ENCODE data around the gene ABI2.
A peak's percentile ranks its signal among the peaks of the same experiment; 100 is the strongest.
"Not testable (repeated sequence)": the region's sequence is repeated elsewhere in the genome, so short reads cannot be mapped to it uniquely, and the experiment has no call there.

Gene ABI2

DNA sequence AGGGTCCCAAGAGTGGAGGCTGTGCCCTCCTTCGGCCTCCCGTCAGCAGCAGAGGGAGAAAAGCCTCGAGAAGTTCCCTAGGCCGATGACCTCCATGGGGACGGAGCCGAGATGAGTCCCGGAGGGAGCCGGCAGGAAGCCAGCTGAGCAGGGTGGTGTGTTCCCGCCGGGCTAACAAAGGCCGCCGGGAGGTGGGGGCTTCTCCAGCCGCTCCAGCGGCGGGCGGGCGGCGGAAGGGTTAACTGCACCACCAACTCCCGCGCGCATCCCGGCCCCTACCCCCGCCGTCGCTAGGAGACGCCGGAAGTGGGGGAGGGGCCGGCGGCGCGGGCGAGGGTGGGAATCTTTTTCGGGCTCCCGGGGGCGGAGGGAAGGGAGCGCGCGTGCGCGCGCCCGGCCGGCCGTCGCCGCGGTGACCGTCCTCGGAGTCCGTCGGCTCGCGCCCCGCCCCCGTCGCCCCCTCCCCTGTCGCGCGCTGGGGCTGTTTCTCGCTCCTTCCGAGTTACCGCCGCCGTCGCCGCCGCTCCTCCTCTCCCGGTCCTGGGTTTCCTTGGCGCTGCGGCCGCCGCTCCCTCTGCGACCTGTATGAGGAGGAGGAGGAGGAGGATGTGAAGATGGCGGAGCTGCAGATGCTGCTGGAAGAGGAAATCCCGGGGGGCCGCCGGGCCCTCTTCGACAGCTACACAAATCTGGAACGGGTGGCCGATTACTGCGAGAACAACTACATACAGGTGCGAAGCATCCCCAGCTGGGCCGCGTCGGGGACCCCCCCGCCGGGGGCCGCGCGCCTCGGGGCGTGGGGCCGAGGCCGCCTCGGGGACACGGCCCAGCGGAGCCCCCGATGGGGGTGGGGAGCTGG, at the start of gene ABI2:
TSS of gene ABI2 (plus strand) at position 494 of the 859 bp plus-strand sequence. CDS start at position 615, 121 bp downstream.
- DNase-seq = peak; percentile 66

DNA sequence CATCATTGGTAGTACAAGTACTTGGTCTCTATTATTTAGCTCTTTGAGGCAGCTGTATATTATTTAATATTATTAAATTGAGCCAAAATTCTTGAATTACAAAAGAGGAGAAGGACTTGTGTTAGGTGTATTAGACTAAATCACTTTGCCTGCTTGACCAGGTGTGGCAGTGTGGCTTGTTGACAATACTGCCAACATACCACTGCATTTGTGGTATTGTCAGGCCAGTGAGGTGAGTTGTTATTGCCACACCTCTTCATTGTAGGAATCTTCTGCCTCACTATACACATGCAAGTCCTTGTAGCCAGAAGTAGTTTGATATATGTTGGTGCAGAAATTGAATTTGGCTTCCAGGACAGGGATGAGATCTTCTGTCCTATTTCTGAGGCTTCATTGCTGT, 48.9 kb upstream of the ABI2 start:
- no peak for DNase-seq

DNA sequence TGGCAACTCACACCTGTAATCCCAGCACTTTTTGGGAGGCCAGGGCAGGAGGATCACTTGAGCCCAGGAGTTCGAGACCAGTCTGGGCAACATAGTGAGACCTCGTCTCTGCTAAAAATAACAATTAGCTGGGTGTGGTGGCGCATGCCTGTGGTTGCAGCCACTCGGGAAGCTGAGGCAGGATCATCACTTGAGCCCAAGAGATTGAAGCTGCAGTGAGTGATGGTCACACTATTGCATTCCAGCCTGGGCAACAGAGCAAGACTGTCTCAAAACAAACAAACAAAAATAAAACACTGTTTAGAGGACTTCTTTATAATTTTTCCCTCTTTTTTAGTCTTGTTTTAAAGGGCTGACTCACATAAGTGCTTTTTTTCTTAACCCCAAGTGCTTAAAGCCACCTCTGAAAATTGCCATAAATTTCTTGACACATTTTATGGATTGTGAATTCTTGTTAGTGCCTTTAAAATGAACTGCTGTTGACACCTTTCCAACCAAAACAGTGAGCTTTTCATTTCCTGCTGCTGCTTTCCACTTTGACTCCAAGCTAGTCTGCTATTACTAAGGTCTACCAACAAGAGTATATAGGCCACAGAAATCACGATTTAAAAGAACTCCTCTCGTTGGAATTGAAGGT, 47.6 kb upstream of the ABI2 start:
- no peak for DNase-seq

GRCh38 chr2:203282101-203282500, 46.1 kb upstream of the ABI2 start:
- DNase-seq = no peak

DNA sequence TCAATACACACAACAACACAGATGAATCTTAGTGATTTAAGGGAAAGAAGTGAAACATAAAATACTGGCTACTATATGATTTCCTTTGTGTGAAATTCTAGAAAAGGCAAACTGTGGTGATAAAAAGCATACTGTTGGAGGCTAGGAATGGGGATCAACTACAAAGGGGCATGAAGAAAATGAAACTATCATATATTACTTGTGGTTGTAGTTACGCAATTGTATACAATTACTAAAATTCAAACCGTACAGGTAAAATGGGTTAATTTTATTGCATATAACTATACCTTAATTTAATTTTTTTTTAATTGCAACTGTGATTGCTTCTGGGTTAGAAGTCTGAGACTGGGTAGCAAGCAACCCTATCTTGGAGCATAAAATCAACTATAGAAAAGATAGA, 41.7 kb upstream of the ABI2 start:
- no peak for DNase-seq

GRCh38 chr2:203301667-203302066, 26.5 kb upstream of the ABI2 start:
- DNase-seq = no peak

- not testable (repeated sequence) for DNase-seq
These were observed 25.6 kb upstream of the ABI2 start for GRCh38 chr2:203302586-203302985.

GRCh38 chr2:203310688-203311436, 17.3 kb upstream of the ABI2 start:
- no peak for DNase-seq

DNA sequence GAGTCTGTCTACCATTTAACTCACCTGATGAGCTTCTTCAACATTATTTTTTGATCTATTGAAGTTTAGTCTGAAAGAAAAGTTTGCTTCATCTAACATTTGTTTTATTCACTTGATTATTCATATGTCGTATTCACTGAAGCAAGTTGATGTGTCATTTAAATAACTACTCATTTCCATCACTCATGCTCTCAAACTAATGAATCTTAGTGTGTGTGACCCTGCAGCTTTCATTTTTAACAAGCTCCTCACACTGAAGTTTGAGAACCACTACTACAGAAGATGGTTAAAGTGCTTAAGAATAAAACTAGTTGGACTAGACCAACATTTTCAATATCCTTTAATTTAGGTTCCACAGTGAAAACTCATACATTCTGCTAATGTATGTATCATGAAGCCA, 1.8 kb upstream of the ABI2 start:
- DNase-seq = no peak

GRCh38 chr2:203327582-203327900, 653 bp upstream of the ABI2 start:
- DNase-seq = no peak

DNA sequence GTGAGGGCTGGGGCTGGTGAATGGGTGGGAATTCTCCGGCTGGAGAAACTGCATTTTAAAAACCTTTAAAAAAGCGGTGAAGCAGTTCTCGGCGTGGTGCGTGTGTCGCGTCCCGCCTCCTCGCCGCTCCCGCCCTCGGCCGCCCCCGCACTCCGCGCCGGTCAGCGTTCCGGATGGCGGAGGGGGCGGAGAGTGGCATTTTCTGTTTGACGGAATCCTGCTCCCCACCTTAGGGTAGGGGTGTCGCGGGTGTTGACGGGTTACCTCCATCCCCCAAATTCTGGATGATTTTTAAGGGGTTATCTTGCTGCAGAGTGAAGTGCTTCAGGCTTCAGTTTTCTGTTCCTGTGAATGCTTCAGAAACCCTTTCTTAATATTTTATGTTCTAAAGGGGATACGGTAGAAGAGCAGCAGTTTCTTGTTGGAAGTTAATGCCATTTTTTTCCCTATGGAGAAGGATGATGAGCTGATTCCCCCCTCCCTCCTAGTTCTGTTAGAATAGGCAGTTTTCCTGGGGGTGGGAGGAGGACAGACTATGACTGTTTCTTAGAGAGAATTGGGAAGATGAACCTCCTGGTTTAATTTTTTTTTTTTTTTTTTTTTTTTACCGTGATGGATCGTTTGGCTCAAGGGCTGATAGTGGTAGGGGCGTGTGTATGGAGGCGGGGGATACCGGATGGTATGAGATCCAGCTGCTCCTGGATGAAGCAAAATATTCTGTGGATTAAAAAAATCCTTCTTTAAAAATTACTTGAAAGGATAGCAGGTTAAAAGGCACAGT, 756 bp downstream of the ABI2 start:
- no peak for DNase-seq

DNA sequence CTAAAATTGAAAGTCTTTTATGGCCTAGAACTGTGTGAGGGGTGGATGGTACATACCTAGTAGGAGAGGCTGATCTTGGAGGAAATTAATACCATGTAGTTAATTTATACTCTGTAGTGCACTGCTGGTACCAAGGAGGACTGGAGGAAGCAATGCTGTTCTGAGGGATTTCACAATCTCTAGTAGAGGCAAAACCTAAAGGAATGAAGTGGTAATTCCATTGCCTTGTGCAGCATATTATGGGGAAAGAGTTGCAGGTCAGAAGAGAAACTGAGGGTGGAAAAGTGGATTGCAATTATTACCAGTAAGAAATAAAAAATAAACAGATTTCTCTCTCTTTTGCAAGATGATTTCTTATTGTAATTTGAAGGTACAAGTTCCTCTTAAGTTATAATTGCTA, 2.2 kb downstream of the ABI2 start:
- DNase-seq = no peak

- no peak for DNase-seq
These were observed 10.1 kb downstream of the ABI2 start for GRCh38 chr2:203338322-203338721.

DNA sequence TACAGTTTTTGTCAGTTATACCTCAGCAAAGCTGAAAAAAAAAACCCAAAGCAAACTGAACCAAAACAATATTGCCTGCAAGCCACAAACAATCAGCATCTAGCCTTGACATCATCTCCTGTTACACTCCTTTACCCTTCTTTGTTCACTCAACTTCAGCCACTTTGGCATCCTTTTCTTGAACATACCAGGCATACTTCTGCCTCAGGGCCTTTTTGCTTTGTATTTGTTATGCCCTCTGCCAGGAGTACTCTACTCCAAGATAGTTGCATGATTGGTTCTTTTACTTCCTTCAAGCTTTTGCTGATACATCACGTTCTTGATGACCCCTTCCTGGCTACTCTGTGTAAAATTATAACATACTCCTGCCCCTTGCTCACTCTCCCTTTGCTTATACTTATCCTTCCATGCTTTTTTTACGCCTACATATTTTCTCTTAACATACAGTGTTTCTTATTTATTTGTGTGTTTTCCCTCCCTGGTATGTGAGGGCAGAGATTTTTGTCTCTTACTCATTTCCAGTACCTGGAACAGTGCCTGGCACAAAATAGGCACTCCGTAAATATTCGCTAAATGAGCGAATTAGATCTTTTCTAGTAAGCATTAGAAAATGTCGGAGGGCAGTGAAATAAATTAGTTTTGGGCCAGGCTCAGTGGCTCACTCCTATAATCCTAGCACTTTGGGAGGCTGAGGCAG, 12.7 kb downstream of the ABI2 start:
- DNase-seq = no peak

DNA sequence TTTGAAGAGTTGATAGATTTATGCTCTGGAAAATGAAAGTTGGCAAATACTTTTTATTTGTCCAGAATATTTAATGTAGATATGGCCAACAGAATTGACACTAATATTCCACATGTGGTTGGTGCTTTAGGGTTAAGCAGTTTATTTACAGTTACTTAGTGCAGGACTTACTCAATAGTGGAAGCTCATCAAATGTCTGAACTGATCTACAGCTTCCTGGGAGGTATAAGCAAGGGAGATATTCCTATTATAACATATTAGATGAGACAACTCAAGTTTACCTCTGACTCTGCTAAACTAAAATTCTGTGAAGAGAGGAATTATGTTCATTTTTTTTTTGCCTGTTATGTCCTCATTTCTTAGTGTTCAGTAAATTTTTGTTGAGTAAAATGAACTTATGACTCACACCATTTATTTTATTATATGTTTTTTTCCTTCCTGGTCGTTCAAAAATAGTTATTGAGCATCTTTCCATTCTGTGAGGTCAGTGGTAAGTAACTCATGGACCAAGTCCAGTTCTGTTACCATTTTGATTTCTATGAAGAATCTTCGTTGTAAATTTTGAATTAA, 13.6 kb downstream of the ABI2 start:
- DNase-seq = no peak

GRCh38 chr2:203342374-203342773, 14.2 kb downstream of the ABI2 start:
- not testable (repeated sequence) for DNase-seq

- no peak for DNase-seq
These were observed 16.5 kb downstream of the ABI2 start for GRCh38 chr2:203344667-203345066.

DNA sequence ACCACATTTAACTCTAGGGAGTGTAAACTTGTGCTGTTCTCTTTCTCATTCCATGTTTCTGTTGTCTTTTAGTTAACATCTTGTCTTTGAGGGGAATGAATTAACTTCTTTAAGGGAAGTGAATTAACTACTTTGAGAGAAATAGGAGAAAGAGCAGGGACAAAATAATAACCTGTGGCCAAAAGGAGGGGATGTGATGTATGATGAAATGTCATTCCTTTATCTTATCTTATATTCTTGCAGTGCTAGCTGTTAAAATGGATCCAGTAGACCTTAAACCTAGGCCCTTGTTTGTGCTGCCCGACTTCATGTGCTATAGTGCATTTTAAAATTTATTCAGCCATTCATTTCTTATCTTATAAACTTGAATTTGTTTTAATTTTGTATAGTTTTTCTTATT, 18.4 kb downstream of the ABI2 start:
- no peak for DNase-seq

DNA sequence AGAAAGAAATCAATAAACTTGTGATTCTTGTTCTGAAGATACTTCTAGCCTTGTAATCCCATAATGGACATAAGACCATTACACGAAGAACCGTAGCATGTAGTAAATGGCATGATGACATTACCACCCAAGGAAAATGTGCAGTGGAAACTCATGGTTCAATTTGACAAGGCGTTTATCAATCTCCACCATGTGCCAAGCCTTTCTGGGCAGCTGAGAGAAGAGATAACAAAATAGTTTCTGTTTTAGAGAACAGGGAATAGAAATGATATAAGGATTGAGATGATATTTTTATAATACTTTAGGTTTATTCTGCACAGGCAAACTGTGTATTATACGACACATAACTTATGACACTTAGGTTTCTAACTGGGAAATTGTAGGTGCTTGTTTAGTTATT, 19.2 kb downstream of the ABI2 start:
- DNase-seq = no peak

- no peak for DNase-seq
These were observed 24.5 kb downstream of the ABI2 start for GRCh38 chr2:203352604-203353255.

DNA sequence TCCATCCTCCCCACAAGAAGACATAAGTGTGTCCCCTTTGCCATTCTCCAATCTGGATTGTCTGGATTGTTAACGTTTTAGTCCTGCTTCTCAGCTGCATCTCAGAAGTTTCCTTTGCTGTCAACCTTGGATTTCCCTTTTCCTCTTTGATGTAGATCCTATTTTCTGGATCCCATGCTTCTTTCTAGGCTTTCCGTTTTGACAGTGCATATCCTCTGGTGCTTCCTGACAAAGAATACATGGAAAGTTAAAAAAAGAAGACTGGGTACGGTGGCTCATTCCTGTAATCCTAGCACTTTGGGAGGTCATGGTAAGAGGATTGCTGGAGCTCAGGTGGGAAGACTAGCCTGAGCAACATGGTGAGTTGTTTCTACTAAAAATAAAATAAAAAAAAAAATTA, 26.8 kb downstream of the ABI2 start:
- no peak for DNase-seq

GRCh38 chr2:203359450-203359849, 31.3 kb downstream of the ABI2 start:
- DNase-seq = no peak

Data from activated T-cell treated with anti-CD3 and anti-CD28 coated beads, Interleukin-2, amount 50 U/mL, for 1 hour (primary cell).